Measurements from ENCODE around the gene SLC1A7.
A peak's percentile ranks its signal among the peaks of the same experiment; 100 is the strongest.

The SLC1A7 gene

DNA sequence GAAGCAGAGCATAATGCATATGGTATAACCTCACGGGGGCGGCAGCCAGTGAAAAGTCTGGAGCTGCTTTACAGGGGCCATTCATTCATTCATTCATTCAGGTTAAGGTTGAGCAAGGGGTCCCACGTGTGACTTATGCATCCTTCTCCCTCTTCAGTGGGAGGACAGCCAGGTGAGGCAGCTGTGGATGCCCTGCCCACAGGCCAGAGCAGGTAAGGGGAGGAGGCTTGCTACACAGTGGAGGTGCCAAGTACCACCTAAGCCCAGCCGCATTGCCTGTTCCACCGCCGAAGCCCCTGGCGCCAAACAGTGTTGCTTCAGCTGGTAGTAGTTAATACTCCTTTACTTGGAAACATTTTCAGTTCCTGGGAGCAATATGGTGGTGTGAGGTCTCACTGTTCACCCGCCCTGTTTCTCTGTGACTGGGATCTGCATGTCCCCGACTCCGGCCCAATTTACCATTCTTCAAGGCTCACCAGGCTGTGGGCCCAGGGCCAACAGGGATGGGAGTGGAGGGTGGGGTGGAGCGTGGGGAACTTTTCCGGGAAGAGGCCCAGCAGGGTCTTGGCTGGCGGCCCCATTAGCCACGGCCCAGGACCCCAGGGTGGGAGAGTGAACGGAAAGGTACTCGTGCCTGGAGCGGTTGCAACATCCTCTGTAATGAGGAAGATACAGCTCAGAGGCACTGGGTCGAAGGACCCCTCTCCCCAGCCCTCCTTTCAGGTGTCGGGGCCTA is 81.1 kb downstream of the SLC1A7 start:
- DNase-seq (ENCODE audit: low read depth in 1 of 2, low spot score in 1 of 2) = no peak
- in situ Hi-C loops (cut with HindIII; ENCODE audit: low pct_unique_long_range_greater_than_20kb, low sequenced_read_pairs) = no loop called here

GRCh38 chr1:53060579-53060978 is 81.9 kb downstream of the SLC1A7 start:
- TF ChIP-seq JUND (IDR thresholded peaks at IDR 0.05; ENCODE audit: low read depth) = no peak
- in situ Hi-C loops (cut with HindIII; ENCODE audit: low pct_unique_long_range_greater_than_20kb, low sequenced_read_pairs) = no loop called here
- no peak for DNase-seq (ENCODE audit: low read depth in 1 of 2, low spot score in 1 of 2)

More for the DNA sequence above, 81.1 kb downstream of the SLC1A7 start:
- no peak for TF ChIP-seq JUND (IDR thresholded peaks at IDR 0.05; ENCODE audit: low read depth)

DNA sequence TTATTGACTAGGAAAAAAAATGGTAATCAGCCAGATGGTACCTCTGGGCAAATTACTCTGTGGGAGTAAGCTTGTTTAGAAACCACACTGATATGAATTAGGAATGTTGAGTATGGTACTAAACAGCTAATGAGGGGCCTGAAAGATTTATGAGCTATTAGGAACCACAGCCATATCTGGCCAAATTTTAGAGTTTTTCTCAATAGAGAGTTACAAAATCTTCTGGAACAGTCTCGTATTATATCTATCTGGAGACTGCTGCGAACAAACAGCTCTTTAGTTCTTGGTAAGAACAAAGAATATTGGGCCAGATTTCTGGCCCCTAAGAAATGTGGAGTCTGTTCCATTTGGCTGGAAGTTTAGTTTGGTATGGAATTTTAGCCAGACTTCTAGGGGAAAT is 85.3 kb downstream of the SLC1A7 start:
- in situ Hi-C loops (cut with HindIII; ENCODE audit: low pct_unique_long_range_greater_than_20kb, low sequenced_read_pairs) = no loop called here
- DNase-seq (ENCODE audit: low read depth in 1 of 2, low spot score in 1 of 2) = no peak
- no peak for TF ChIP-seq JUND (IDR thresholded peaks at IDR 0.05; ENCODE audit: low read depth)

DNA sequence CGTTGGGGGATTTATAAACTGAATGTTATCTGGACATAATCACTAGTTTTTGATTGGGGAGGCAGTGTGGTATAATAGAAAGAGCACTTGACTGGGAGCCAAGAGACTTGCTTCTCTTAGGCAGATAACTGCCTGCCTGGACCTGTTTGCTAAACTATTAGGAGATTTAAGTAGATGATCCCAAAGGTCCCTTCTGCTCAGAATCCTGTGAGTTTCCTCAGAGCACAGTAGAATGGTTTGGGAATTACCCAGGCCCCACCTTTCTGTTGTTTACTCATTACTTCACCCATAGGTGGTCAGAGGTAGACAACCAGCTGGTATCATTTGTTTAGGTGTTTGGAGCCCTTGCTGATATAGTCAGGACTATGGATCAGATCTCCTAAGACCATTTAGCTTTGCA is 90.8 kb downstream of the SLC1A7 start:
- no peak for TF ChIP-seq JUND (IDR thresholded peaks at IDR 0.05; ENCODE audit: low read depth)
- in situ Hi-C loops (cut with HindIII; ENCODE audit: low pct_unique_long_range_greater_than_20kb, low sequenced_read_pairs) = no loop called here
- DNase-seq (ENCODE audit: low read depth in 1 of 2, low spot score in 1 of 2) = no peak

- in situ Hi-C loops (cut with HindIII; ENCODE audit: low pct_unique_long_range_greater_than_20kb, low sequenced_read_pairs) = no loop called here
- TF ChIP-seq JUND (IDR thresholded peaks at IDR 0.05; ENCODE audit: low read depth) = no peak
- DNase-seq (ENCODE audit: low read depth in 1 of 2, low spot score in 1 of 2) = no peak
These were observed 92.1 kb downstream of the SLC1A7 start for GRCh38 chr1:53050310-53050709.

- no peak for TF ChIP-seq JUND (IDR thresholded peaks at IDR 0.05; ENCODE audit: low read depth)
- no peak for DNase-seq (ENCODE audit: low read depth in 1 of 2, low spot score in 1 of 2)
- in situ Hi-C loops (cut with HindIII; ENCODE audit: low pct_unique_long_range_greater_than_20kb, low sequenced_read_pairs) = no loop called here
These were observed 92.9 kb downstream of the SLC1A7 start for GRCh38 chr1:53049574-53049967.

DNA sequence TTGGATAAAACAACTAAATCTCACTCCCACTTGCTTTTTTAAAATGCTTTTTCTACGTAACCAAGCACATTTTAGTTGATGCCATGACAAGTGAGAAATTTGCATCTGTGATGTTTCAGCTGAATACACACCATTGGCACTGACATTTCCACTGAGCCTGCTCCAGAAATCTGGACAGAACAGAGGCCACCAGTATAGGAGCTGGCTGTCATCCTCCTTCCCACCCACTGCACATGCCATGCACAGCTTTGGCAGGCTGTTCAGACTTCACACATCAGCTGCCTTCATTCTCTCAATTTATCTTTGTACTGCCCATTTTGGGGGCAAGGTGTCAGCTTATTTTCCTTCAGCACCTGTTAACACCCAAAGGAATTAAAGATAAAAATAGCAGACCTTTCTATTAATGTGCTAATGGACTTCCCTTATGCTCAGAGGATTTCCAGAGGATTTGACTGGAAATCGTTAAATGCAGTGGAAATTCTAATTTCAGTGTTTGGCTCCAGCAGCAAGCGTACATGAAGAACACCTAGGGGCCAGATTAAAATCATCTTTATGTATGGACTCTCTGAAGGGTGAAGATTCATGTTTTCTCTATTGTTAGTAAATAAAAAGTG is 93.4 kb downstream of the SLC1A7 start:
- DNase-seq (ENCODE audit: low read depth in 1 of 2, low spot score in 1 of 2) = no peak
- in situ Hi-C loops (cut with HindIII; ENCODE audit: low pct_unique_long_range_greater_than_20kb, low sequenced_read_pairs) = no loop called here
- TF ChIP-seq JUND (IDR thresholded peaks at IDR 0.05; ENCODE audit: low read depth) = no peak

DNA sequence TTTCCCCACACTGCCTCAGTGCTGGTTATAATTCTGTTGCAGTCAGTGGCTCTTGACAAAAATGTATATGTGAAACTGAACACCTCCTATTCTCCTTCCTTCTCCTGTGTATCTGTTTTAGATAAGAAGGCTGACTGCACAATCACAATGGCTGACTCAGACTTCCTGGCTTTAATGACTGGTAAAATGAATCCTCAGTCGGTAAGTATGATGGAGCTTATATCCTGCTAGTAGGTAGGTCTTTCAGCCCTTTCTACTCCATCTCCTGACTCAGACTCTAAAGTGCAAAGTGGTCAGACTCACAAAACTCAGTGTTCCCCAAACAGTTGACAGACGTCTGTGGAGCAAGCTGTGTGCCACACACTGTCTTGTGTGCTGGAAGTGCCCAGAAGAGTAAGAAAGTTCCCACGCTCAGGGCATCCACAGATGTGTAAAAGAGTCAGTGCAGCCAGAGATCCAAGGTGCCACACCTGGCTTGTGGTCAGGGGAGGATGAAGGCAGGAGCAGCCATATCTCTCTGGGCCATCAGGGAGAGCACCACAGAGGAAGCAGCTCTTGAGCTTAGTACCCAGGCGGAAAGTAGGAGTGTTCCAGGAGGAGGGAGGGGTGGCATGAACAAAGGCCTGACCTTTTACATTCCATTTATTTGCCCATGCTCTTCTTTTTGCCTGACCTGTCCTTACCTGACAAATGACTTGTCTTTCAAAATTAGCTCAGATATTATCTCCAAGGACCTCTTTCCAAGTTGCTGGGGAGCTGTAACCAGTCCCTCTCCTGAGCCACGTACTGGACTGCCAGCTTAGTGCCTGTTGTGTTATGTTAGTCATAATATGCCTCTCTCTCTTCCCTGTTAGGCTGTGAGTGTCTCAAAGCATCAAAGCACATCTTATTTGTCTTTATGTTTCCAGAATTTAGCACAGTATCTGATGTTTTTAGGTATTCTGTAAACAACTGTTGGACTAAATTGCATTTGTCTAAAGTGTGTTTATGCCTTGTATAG is 94.4 kb downstream of the SLC1A7 start:
- TF ChIP-seq JUND (IDR thresholded peaks at IDR 0.05; ENCODE audit: low read depth) = no peak
- DNase-seq (ENCODE audit: low read depth in 1 of 2, low spot score in 1 of 2) = peak in 1 of 2 experiments; percentile 9

DNA sequence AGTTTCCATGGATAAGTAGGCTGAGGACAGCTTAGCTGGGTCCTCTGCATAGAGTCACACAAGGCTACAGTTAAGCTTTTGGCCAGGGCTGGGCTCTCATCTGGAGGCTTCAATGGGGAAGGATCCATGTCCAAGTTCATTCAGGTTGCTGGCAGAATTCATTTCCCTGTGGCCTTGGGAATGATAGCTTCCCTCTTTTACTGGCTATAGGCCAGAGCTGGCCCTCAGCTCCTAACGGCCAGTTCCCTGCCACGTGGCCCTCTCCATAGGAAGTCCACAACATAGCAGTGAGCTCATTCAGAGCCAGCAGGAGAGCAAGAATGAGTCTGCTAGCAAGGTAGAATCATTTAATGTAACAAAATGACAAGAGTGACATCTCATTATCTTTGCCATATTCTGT is 95.5 kb downstream of the SLC1A7 start:
- in situ Hi-C loops (cut with HindIII; ENCODE audit: low pct_unique_long_range_greater_than_20kb, low sequenced_read_pairs) = no loop called here
- TF ChIP-seq JUND (IDR thresholded peaks at IDR 0.05; ENCODE audit: low read depth) = no peak
- DNase-seq (ENCODE audit: low read depth in 1 of 2, low spot score in 1 of 2) = no peak

More for the DNA sequence above, 94.4 kb downstream of the SLC1A7 start:
- in situ Hi-C loops (cut with HindIII; ENCODE audit: low pct_unique_long_range_greater_than_20kb, low sequenced_read_pairs) = no loop called here

- in situ Hi-C loops (cut with HindIII; ENCODE audit: low pct_unique_long_range_greater_than_20kb, low sequenced_read_pairs) = no loop called here
- DNase-seq (ENCODE audit: low read depth in 1 of 2, low spot score in 1 of 2) = no peak
- TF ChIP-seq JUND (IDR thresholded peaks at IDR 0.05; ENCODE audit: low read depth) = no peak
These were observed 97.5 kb downstream of the SLC1A7 start for GRCh38 chr1:53044926-53045325.

GRCh38 chr1:53043271-53043670 is 99.2 kb downstream of the SLC1A7 start:
- no peak for TF ChIP-seq JUND (IDR thresholded peaks at IDR 0.05; ENCODE audit: low read depth)
- no peak for DNase-seq (ENCODE audit: low read depth in 1 of 2, low spot score in 1 of 2)
- in situ Hi-C loops (cut with HindIII; ENCODE audit: low pct_unique_long_range_greater_than_20kb, low sequenced_read_pairs) = no loop called here

DNA sequence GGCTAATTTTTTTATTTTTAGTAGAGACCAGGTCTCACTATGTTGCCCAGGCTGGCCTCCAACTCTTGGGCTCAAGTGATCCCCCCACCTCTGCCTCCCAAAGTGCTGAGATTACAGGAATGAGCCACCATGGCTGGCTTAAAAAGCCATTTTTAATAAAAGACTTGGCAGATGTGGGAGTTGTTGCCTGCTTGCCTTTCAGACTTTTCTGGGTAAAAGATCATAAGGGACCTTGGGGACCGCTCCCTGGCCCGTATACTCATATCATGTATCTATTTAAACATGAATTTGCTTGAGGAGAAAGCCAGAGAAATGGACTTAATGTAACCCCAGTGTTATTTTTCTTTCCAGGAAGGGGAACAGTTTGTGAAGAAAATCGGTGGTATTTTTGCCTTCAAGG is 103.9 kb downstream of the SLC1A7 start:
- TF ChIP-seq JUND (IDR thresholded peaks at IDR 0.05; ENCODE audit: low read depth) = no peak
- in situ Hi-C loops (cut with HindIII; ENCODE audit: low pct_unique_long_range_greater_than_20kb, low sequenced_read_pairs) = no loop called here
- no peak for DNase-seq (ENCODE audit: low read depth in 1 of 2, low spot score in 1 of 2)
